ENCODE results near the gene ACVR2B. TPM values are rescaled to one million over a fixed set of nuclear protein-coding genes. Genes with fewer than 3 reads are reported as not detected.

Gene ACVR2B
- total RNA-seq, 1 donor from 2014 or later, result 89.5 TPM

DNA sequence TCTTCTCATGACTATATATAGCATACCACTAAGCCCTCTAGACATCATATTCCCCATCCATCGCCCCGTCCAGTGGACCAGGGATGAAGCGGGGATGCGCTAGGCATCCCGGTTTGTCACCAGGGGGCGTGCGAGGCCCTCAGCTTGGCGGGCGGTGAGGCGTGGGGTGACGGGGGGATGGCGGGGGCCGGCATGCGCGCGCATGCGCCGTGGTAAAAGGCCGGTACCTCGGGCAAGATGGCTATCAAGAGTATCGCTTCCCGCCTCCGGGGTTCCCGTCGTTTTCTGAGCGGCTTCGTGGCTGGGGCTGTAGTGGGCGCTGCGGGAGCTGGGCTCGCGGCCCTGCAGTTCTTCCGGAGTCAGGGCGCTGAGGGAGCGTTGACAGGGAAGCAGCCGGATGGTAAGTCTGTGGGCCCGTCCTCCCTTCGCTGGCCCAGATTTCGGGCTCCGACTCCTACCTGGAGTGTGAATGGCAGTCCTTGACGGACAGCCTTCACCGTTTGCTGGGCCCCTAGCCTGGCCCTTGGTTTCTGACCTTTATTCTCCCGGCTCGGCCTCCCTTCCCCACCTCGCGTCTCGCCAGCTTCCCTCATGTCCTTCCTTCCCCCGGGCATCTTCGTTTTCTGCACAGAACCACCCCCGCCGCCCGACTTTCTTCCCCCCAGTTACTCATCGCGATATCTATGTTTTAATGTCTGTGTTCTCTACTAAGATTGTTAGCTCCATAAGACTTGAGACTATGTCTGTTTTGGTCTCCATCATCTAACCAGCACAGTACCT is 42.6 kb downstream of the ACVR2B start, which contains the start of gene EXOG:
EXOG (plus strand) TSS at position 210 of the 780 bp plus-strand sequence; CDS start at position 238, 28 bp downstream.
- peak within 1 kb of the TSS; percentile 88 for H3K4me3 Mint-ChIP-seq
- Histone ChIP-seq H3K36me3 (peaks cover 4% of the 10 kb centered on the region), H3K4me1 (peaks cover 12% of the 10 kb centered on the region), H3K79me2 (ENCODE audit: low read depth) (peaks cover 15% of the 10 kb centered on the region), H3F3A (ENCODE audit: low read depth) (peaks cover 26% of the 10 kb centered on the region), H3K4me3 (peak within 1 kb of the TSS; percentile 69), H4K20me1 (ENCODE audit: low read depth) (peaks cover 6% of the 10 kb centered on the region), H3K27ac (peak within 1 kb of the TSS; percentile 44), H3K4me2 (peak within 1 kb of the TSS; percentile 97), H3K9me3 (ENCODE audit: low read depth) (no peaks in the 10 kb centered on the region), H3K27me3 (no peaks in the 10 kb centered on the region), H2AFZ (replicated peaks) (peak within 1 kb of the TSS; percentile 79), H3K9ac (peak within 1 kb of the TSS; percentile 29)
- H3K27ac Mint-ChIP-seq, result peak within 1 kb of the TSS; percentile 74
- H3K36me3 Mint-ChIP-seq, result peaks cover 15% of the 10 kb centered on the region
- no peak for TF ChIP-seq EZH2phosphoT487 (IDR thresholded peaks at IDR 0.05)
- no peak for TF ChIP-seq EZH2 (IDR thresholded peaks at IDR 0.05)
- TF ChIP-seq, protein P1, sequence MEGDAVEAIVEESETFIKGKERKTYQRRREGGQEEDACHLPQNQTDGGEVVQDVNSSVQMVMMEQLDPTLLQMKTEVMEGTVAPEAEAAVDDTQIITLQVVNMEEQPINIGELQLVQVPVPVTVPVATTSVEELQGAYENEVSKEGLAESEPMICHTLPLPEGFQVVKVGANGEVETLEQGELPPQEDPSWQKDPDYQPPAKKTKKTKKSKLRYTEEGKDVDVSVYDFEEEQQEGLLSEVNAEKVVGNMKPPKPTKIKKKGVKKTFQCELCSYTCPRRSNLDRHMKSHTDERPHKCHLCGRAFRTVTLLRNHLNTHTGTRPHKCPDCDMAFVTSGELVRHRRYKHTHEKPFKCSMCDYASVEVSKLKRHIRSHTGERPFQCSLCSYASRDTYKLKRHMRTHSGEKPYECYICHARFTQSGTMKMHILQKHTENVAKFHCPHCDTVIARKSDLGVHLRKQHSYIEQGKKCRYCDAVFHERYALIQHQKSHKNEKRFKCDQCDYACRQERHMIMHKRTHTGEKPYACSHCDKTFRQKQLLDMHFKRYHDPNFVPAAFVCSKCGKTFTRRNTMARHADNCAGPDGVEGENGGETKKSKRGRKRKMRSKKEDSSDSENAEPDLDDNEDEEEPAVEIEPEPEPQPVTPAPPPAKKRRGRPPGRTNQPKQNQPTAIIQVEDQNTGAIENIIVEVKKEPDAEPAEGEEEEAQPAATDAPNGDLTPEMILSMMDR (IDR thresholded peaks at IDR 0.05), result peak; percentile 90
- H3K9me3 Mint-ChIP-seq, result no peaks in the 10 kb centered on the region
- H3K27me3 Mint-ChIP-seq (ENCODE audit: insufficient read depth, low read depth), result no peaks in the 10 kb centered on the region
- H3K4me1 Mint-ChIP-seq, result peaks cover 14% of the 10 kb centered on the region
- peak; percentile 97 for DNase-seq (ENCODE audit: low spot score)

DNA sequence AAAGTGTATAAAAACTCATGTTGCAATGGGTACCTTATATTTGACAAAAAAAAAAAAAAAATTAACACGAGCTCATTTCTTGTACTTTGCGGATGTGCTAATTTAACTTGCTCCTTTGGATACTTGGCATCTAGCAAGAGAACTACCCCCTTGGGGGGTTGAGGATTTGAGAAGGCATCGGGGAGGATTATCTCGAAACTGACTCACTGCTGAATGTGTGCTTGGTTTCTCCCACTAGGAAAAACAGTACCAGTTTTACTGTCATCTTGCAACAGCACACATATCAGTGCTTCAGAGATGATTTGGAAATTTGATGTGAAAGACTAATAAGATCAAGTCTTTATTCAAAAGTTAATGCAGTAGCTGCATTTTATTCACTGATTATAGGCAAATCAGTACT is 43.3 kb downstream of the ACVR2B start:
- Mint-ChIP-seq H3K27me3 (ENCODE audit: insufficient read depth, low read depth) (no peaks in the 10 kb centered on the region), H3K4me1 (peaks cover 14% of the 10 kb centered on the region), H3K4me3 (peak overlapping the region; percentile 88), H3K27ac (no peak overlapping the region), H3K36me3 (peaks cover 12% of the 10 kb centered on the region), H3K9me3 (no peaks in the 10 kb centered on the region)
- TF ChIP-seq EZH2 (IDR thresholded peaks at IDR 0.05), result no peak
- no peak for TF ChIP-seq EZH2phosphoT487 (IDR thresholded peaks at IDR 0.05)
- TF ChIP-seq, protein P1 (IDR thresholded peaks at IDR 0.05), result no peak
- Histone ChIP-seq H2AFZ (replicated peaks) (peak overlapping the region; percentile 79), H3K79me2 (ENCODE audit: low read depth) (peaks cover 15% of the 10 kb centered on the region), H3K4me3 (peak overlapping the region; percentile 69), H3K9me3 (ENCODE audit: low read depth) (no peaks in the 10 kb centered on the region), H3K4me2 (peak overlapping the region; percentile 97), H3K27me3 (no peaks in the 10 kb centered on the region), H4K20me1 (ENCODE audit: low read depth) (no peaks in the 10 kb centered on the region), H3K36me3 (peaks cover 4% of the 10 kb centered on the region), H3K9ac (peak overlapping the region; percentile 29), H3K27ac (no peak overlapping the region), H3K4me1 (peaks cover 12% of the 10 kb centered on the region), H3F3A (ENCODE audit: low read depth) (peaks cover 26% of the 10 kb centered on the region)
- peak; percentile 61 for DNase-seq (ENCODE audit: low spot score)

- Mint-ChIP-seq H3K4me1 (peaks cover 14% of the 10 kb centered on the region), H3K9me3 (no peaks in the 10 kb centered on the region), H3K36me3 (peaks cover 15% of the 10 kb centered on the region), H3K27ac (no peak overlapping the region), H3K4me3 (no peak overlapping the region), H3K27me3 (ENCODE audit: insufficient read depth, low read depth) (no peaks in the 10 kb centered on the region)
- Histone ChIP-seq H2AFZ (replicated peaks) (no peak overlapping the region), H3K4me3 (no peak overlapping the region), H3F3A (ENCODE audit: low read depth) (peaks cover 11% of the 10 kb centered on the region), H3K27me3 (no peaks in the 10 kb centered on the region), H4K20me1 (ENCODE audit: low read depth) (no peaks in the 10 kb centered on the region), H3K9ac (no peak overlapping the region), H3K4me1 (peaks cover 12% of the 10 kb centered on the region), H3K36me3 (peaks cover 4% of the 10 kb centered on the region), H3K79me2 (ENCODE audit: low read depth) (peaks cover 15% of the 10 kb centered on the region), H3K4me2 (no peak overlapping the region), H3K9me3 (ENCODE audit: low read depth) (no peaks in the 10 kb centered on the region), H3K27ac (no peak overlapping the region)
- DNase-seq (ENCODE audit: low spot score), result no peak
- TF ChIP-seq, protein P1 (IDR thresholded peaks at IDR 0.05), result no peak
- TF ChIP-seq EZH2 (IDR thresholded peaks at IDR 0.05) (no peak), EZH2phosphoT487 (IDR thresholded peaks at IDR 0.05) (no peak)
These were observed 47.2 kb downstream of the ACVR2B start for GRCh38 chr3:38500688-38501417.
